GM12878 (cell line): ENCODE measurements around the gene VDR. TPM values are rescaled to one million over a fixed set of nuclear protein-coding genes. Genes with fewer than 3 reads are reported as not detected.

ENCODE experiments used
- ATAC-seq: fragments of 200-7000 bp; cut with Tn5 transposase; 3 replicates; pipeline ENCODE4 v1.9.1; 2020; ENCODE audit warnings: mild to moderate bottlenecking, moderate library complexity
- BruUV-seq: library from RNA; stranded (reverse); fragments of 400-500 nt; replicated peaks from 2 replicates; lab custom pipeline; 2021; lab: Mats Ljungman, UMichigan
- CTCF ChIA-PET: fragments of 300-600 bp; sonication (Branson Sonifier 250); formaldehyde crosslinking; extraction: SDS; loops from one replicate; lab custom pipeline; 2021; ENCODE audit warnings: inconsistent platforms; lab: Yijun Ruan, JAX
- POLR2A ChIA-PET: fragments of 350-600 bp; formaldehyde crosslinking; extraction: SDS; loops from one replicate; lab custom pipeline; 2021; ENCODE audit warnings: inconsistent platforms; lab: Charles Lee
- RAD21 ChIA-PET: fragments of 300-600 bp; sonication (Branson Sonifier 250); formaldehyde crosslinking; loops from one replicate; lab custom pipeline; 2023; ENCODE audit warnings: antibody characterized with exemption; ENCODE audit not compliant: unreplicated experiment; lab: Charles Lee
- SMC1A ChIA-PET: fragments of 300-600 bp; sonication (Branson Sonifier 250); formaldehyde crosslinking; loops from one replicate; lab custom pipeline; 2023; ENCODE audit not compliant: unreplicated experiment, uncharacterized antibody; lab: Charles Lee
- DNase-seq: peaks from one replicate; pipeline ENCODE4 v3.0.0-alpha.2; 2011; ENCODE audit warnings: low read depth, low spot score
- FAIRE-seq: peaks from 3 replicates; lab custom pipeline; 2011; peaks lifted over from hg19 to GRCh38; lab: Jason Lieb, UNC
- H2AFZ ChIP-seq: 2 replicates; pipeline ENCODE4 v1.6.0; 2011; ENCODE audit warnings: low read depth, low read length, control low read depth; ENCODE audit not compliant: control insufficient read depth
- H3K27ac ChIP-seq: 2 replicates; pipeline ENCODE4 v1.5.1; 2011; ENCODE audit warnings: control low read depth; ENCODE audit not compliant: control insufficient read depth, insufficient read depth
- H3K27me3 ChIP-seq, 2 experiments: replicated peaks in 1 of 2; 2 replicates each; pipeline versions ENCODE4 v1.6.0 to v1.6.1; 2011; ENCODE audit warnings: low read length in 1 of 2; ENCODE audit not compliant: control insufficient read depth in 2 of 2, insufficient read depth in 2 of 2
- H3K36me3 ChIP-seq, 2 experiments: 2 replicates each; pipeline ENCODE4 v1.5.1; 2011; ENCODE audit warnings: low read length in 1 of 2; ENCODE audit not compliant: control insufficient read depth in 2 of 2, insufficient read depth in 2 of 2
- H3K4me1 ChIP-seq: 2 replicates; pipeline ENCODE4 v1.6.1; 2011; ENCODE audit warnings: mild to moderate bottlenecking, low read length, moderate library complexity, mixed read lengths; ENCODE audit not compliant: control insufficient read depth, insufficient read depth
- H3K4me2 ChIP-seq: 2 replicates; pipeline ENCODE4 v1.6.0; 2011; ENCODE audit warnings: control low read depth; ENCODE audit not compliant: control insufficient read depth, insufficient read depth
- H3K4me3 ChIP-seq: fragments of 200-600 bp; sonication (generic); 2 replicates; pipeline ENCODE4 v1.5.1; 2016
- H3K79me2 ChIP-seq: 2 replicates; pipeline ENCODE4 v1.6.0; 2011; ENCODE audit warnings: low read length; ENCODE audit not compliant: control insufficient read depth, insufficient read depth
- H3K9ac ChIP-seq: 2 replicates; pipeline ENCODE4 v1.8.0; 2011; ENCODE audit warnings: low read length, control low read depth, mixed read lengths; ENCODE audit not compliant: control insufficient read depth, insufficient read depth
- H3K9me3 ChIP-seq: replicated peaks from 3 replicates; pipeline ENCODE4 v1.5.1; 2011; ENCODE audit warnings: mild to moderate bottlenecking, low read length; ENCODE audit not compliant: control insufficient read depth, insufficient read depth
- H4K20me1 ChIP-seq: 2 replicates; pipeline ENCODE4 v1.6.0; 2011; ENCODE audit not compliant: control insufficient read depth, insufficient read depth
- CBX3 ChIP-seq: fragments of 200-600 bp; sonication (generic); IDR thresholded peaks from 2 replicates; pipeline ENCODE4 v1.6.1; 2016; ENCODE audit warnings: low read depth, borderline replicate concordance
- CREM ChIP-seq: IDR thresholded peaks from 2 replicates; pipeline ENCODE4 v1.6.1; 2014; ENCODE audit warnings: antibody characterized with exemption, low read depth
- DPF2 ChIP-seq: fragments of 450-650 bp; IDR thresholded peaks from 2 replicates; pipeline ENCODE4 v1.6.1; 2017; ENCODE audit warnings: mild to moderate bottlenecking
- FOS ChIP-seq: IDR thresholded peaks from 3 replicates; pipeline ENCODE4 v1.6.1; 2011; ENCODE audit warnings: borderline replicate concordance; ENCODE audit not compliant: insufficient read length; ENCODE audit errors: extremely low read depth
- GABPA ChIP-seq: IDR thresholded peaks from 2 replicates; pipeline ENCODE4 v1.6.1; 2014; ENCODE audit warnings: antibody characterized with exemption, low read depth, mild to moderate bottlenecking, inconsistent platforms
- IRF3 ChIP-seq: fragments of 450-650 bp; IDR thresholded peaks from 2 replicates; pipeline ENCODE4 v1.6.1; 2014; ENCODE audit warnings: mild to moderate bottlenecking
- KAT2A ChIP-seq: conservative IDR thresholded peaks from 2 replicates; pipeline ENCODE4 v1.6.1; 2011; ENCODE audit warnings: low read depth, low read length; ENCODE audit not compliant: control insufficient read depth
- MTA3 ChIP-seq: IDR thresholded peaks from 2 replicates; pipeline ENCODE4 v1.6.1; 2012; ENCODE audit warnings: low read length, inconsistent platforms, borderline replicate concordance
- PAX8 ChIP-seq: fragments of 450-650 bp; IDR thresholded peaks from 2 replicates; pipeline ENCODE4 v1.6.1; 2017; ENCODE audit warnings: mild to moderate bottlenecking, moderate library complexity
- SUPT20H ChIP-seq: IDR thresholded peaks from 2 replicates; pipeline ENCODE4 v1.6.1; 2011; ENCODE audit warnings: low read depth, mild to moderate bottlenecking, low read length, moderate library complexity, borderline replicate concordance; ENCODE audit not compliant: control insufficient read depth
- ZBTB11 ChIP-seq: fragments of 450-650 bp; formaldehyde crosslinking; IDR thresholded peaks from 2 replicates; pipeline ENCODE4 v1.5.0; 2022; ENCODE audit warnings: mild to moderate bottlenecking, missing genetic modification characterization
- WGBS: methylation state at CpG from one replicate; pipeline ENCODE4 v1.1.6; 2016; ENCODE audit warnings: low lambda C conversion rate; ENCODE audit not compliant: insufficient replicate concordance, insufficient coverage; ENCODE audit errors: missing lambda C conversion rate; 5-methylcytosine and 5-hydroxymethylcytosine counted together
- in situ Hi-C: fragments of 300-500 bp; cut with MboI; formaldehyde crosslinking; loops from 9 replicates; pipeline ENCODE4 v1.14.3; 2018; ENCODE audit warnings: mixed read lengths
- intact Hi-C: fragments of 100-400 bp; cut with micrococcal nuclease; formaldehyde crosslinking; loops from one replicate; pipeline ENCODE4 v1.14.2; 2022; ENCODE audit not compliant: unreplicated experiment
- polyA plus RNA-seq, 11 experiments: library from polyadenylated mRNA; depleted of rRNA in 4 of 11; unstranded in 6 of 11; stranded (reverse) in 5 of 11; fragments of >200 nt; fragmentation: Nextera tagmentation in 4 of 11; fragmentation: Illumina TruSeq in 1 of 11; extraction: Ambion mirVana in 4 of 11; extraction: Trizol in 1 of 11; gene quantifications; 1 replicate in 1 of 11; 2 replicates in 10 of 11; pipeline versions ENCODE4 v1.2.1 to v1.2.3, GENCODE V29; 2011 to 2016; ENCODE audit warnings: inconsistent platforms in 2 of 11, missing spikeins in 2 of 11, low read depth in 1 of 11
- total RNA-seq, 4 experiments: library from RNA; depleted of rRNA in 3 of 4; stranded (reverse); fragments of >200 nt in 3 of 4; fragmentation: Illumina TruSeq in 1 of 4; extraction: Trizol in 1 of 4; gene quantifications; 2 replicates each; pipeline versions ENCODE4 v1.2.1 to v1.2.3, GENCODE V29; 2013 to 2021

The VDR gene
- total and polyA plus RNA-seq, 10 of the 15 experiments (the other 5 are each of a cell fraction or from before 2014, with no cell fraction given) = 0.27 to 7.9 (median 3.0) TPM

- H3K27ac ChIP-seq = no peak overlapping the region
- BruUV-seq = no TSS peak
- intact Hi-C loops (no loop called here), in situ Hi-C loops (no loop called here)
- peaks cover 18% of the 10 kb centered on the region for H3K4me1 ChIP-seq
- ChIA-PET RAD21 (interaction anchor here (0.5 to 12.6 kb wide), 12 partner anchors 8 to 326 kb away, joined by 3 to 202 read pairs (median 5); partner anchors contain the start of gene VDR), SMC1A (interaction anchor here (0.7 to 6.1 kb wide), 14 partner anchors 8 to 1045 kb away, joined by 3 to 71 read pairs (median 4); partner anchors contain the start of genes ASB8 and TMEM106C), POLR2A (interaction anchor here (1.5 kb wide), 1 partner anchor 29 kb away, joined by 3 read pairs; no protein-coding TSS in a partner anchor), CTCF (interaction anchor here (0.6 to 14.0 kb wide), 21 partner anchors 12 to 778 kb away, joined by 3 to 215 read pairs (median 15); partner anchors contain the start of genes HDAC7, SLC48A1 and TMEM106C)
- no peak overlapping the region for H3K4me2 ChIP-seq
- H2AFZ ChIP-seq = no peak overlapping the region
- WGBS = 43% methylated on average over 1 of the region's 1 CpG
- no peak for DNase-seq
- no peak for TF ChIP-seq CREM
- no peak for TF ChIP-seq KAT2A
- no peaks in the 10 kb centered on the region for H3K79me2 ChIP-seq
- no peaks in the 10 kb centered on the region for H3K9me3 ChIP-seq
- no peaks in the 10 kb centered on the region for H3K36me3 ChIP-seq
- no peak overlapping the region for H3K9ac ChIP-seq
- H3K27me3 ChIP-seq = no peaks in the 10 kb centered on the region; a peak in 2 of 4 replicates
- ATAC-seq = no peak
- H4K20me1 ChIP-seq = no peaks in the 10 kb centered on the region
- FAIRE-seq = no peak
- H3K4me3 ChIP-seq = no peak overlapping the region
Measured at GRCh38 chr12:47840571-47840970, 64.2 kb downstream of the VDR start.

- WGBS = 38% methylated on average over 8 of the region's 8 CpGs
- Histone ChIP-seq H3K9me3 (no peaks in the 10 kb centered on the region), H3K27me3 (no peaks in the 10 kb centered on the region; a peak in 2 of 4 replicates), H3K4me2 (no peak overlapping the region), H3K79me2 (no peaks in the 10 kb centered on the region), H3K4me1 (peaks cover 31% of the 10 kb centered on the region), H3K4me3 (no peak overlapping the region), H3K27ac (no peak overlapping the region), H2AFZ (no peak overlapping the region), H3K9ac (no peak overlapping the region), H3K36me3 (no peaks in the 10 kb centered on the region), H4K20me1 (no peaks in the 10 kb centered on the region)
- ChIA-PET CTCF (interaction anchor here (0.9 to 14.0 kb wide), 45 partner anchors 8 to 779 kb away, joined by 3 to 215 read pairs (median 8); partner anchors contain the start of genes ENDOU, HDAC7, RAPGEF3 and SLC48A1), RAD21 (interaction anchor here (0.7 to 12.6 kb wide), 30 partner anchors 10 to 779 kb away, joined by 3 to 202 read pairs (median 8); partner anchors contain the start of genes HDAC7, SLC48A1 and TMEM106C), SMC1A (interaction anchor here (0.9 to 6.1 kb wide), 24 partner anchors 8 to 184 kb away, joined by 3 to 71 read pairs (median 10); partner anchors contain the start of genes RPAP3 and SLC48A1), POLR2A (interaction anchor here (0.5 kb wide), 1 partner anchor 59 kb away, joined by 5 read pairs; no protein-coding TSS in a partner anchor)
- no peak for FAIRE-seq
- in situ Hi-C loops (loop anchor here (5.0 kb wide), 1 partner anchor 127 kb away; no protein-coding TSS in a partner anchor), intact Hi-C loops (loop anchor here (5.0 kb wide), 2 partner anchors 62 to 187 kb away; no protein-coding TSS in a partner anchor)
- DNase-seq = no peak
- no peak for ATAC-seq
- no TSS peak for BruUV-seq
- TF ChIP-seq PAX8 (no peak), GABPA (no peak), SUPT20H (no peak), ZBTB11 (no peak), IRF3 (no peak), DPF2 (no peak), MTA3 (no peak), CBX3 (no peak), FOS (no peak)
Measured at GRCh38 chr12:47839214-47839876, 65.4 kb downstream of the VDR start.
